Memory B cell (primary cell): ENCODE measurements around the gene CCDC134.
"Not testable (repeated sequence)": the region's sequence is repeated elsewhere in the genome, so short reads cannot be mapped to it uniquely, and the experiment has no call there.

Experiments
- ATAC-seq: fragments of 150-1000 bp; cut with Tn5 transposase; 2 replicates; pipeline ENCODE4 v1.10.0; 2021; ENCODE audit warnings: low read depth, mild to moderate bottlenecking, moderate library complexity
- DNase-seq, 2 donors: peaks; one replicate each; pipeline ENCODE4 v3.0.0; 2022; ENCODE audit warnings: low spot score in 2 of 2
- H3K27ac Mint-ChIP-seq: one replicate; pipeline ENCODE4 v1.8.0; 2022; ENCODE audit warnings: mild to moderate bottlenecking, moderate library complexity, mixed read lengths
- H3K27me3 Mint-ChIP-seq: one replicate; pipeline ENCODE4 v1.8.0; 2022; ENCODE audit warnings: mixed read lengths
- H3K36me3 Mint-ChIP-seq: one replicate; pipeline ENCODE4 v1.8.0; 2022; ENCODE audit warnings: mild to moderate bottlenecking, mixed read lengths
- H3K4me1 Mint-ChIP-seq: one replicate; pipeline ENCODE4 v1.8.0; 2022; ENCODE audit warnings: mixed read lengths
- H3K4me3 Mint-ChIP-seq: one replicate; pipeline ENCODE4 v1.8.0; 2022; ENCODE audit warnings: mild to moderate bottlenecking, moderate library complexity, mixed read lengths
- H3K9me3 Mint-ChIP-seq: one replicate; pipeline ENCODE4 v1.8.0; 2022; ENCODE audit warnings: mixed read lengths

The CCDC134 gene

DNA sequence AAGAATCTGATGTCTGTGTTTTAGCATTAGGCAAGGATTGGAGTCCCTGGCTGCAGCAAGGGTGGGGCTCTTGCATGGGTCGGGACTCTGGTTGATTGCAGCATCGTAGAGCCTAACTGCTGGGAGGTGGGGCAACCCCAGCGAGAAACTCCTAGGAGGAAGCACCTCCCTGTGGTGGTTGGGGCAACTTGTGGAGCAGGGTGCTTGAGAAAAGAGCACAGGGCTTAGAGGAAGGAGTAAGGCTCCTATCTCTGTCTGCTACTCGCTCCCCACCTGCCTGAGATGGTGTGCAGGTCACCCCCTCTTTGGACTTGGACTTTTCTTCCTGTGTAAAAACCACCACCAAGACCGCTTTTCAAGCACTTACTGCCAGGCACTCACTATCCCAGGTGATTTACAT is 48.0 kb downstream of the CCDC134 start:
- Mint-ChIP-seq H3K4me3 (no peak overlapping the region), H3K27me3 (no peaks in the 10 kb centered on the region), H3K4me1 (peaks cover 46% of the 10 kb centered on the region), H3K36me3 (peaks cover 3% of the 10 kb centered on the region), H3K9me3 (no peaks in the 10 kb centered on the region), H3K27ac (peak overlapping the region; percentile 53)
- no peak for DNase-seq
- ATAC-seq = peak; percentile 55

GRCh38 chr22:41856469-41856868 is 56.0 kb downstream of the CCDC134 start:
- Mint-ChIP-seq H3K4me1 (peaks cover 44% of the 10 kb centered on the region), H3K9me3 (no peaks in the 10 kb centered on the region), H3K27ac (peak overlapping the region; percentile 91), H3K27me3 (no peaks in the 10 kb centered on the region), H3K4me3 (no peak overlapping the region), H3K36me3 (peaks cover 7% of the 10 kb centered on the region)
- DNase-seq = no peak
- no peak for ATAC-seq

DNA sequence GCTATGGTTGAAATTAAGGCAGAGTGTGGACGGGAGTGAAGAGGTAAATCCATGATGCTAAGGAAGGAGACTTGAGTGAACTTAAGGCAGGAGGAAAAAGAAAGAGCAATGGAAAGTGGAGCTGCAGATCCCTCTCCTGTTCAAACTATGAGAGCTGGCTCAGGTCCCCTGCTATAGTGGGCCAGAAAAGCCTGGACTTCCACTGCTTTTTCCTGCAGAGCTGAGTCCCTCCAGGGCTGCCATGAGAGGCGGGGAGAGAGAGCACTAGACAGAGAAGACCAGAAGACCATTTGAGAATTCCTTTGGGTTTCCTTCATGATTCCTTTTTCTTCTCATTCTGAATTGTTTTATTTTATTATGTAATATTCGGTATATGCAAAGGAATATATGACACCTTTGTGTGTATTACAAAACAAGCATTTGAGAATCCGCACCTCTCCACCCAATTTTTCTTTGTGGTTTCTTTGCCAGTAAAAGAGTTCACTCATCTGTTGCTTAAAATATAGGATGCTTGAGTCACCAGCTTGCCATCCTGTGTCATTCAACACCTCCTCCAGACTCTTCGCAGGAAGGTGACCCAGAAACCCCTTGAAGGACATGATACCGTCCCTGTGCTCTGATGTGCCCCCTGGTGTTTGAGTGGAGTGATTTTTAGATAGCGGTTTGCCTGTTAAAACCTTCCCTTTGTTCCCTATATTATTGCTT is 56.8 kb downstream of the CCDC134 start:
- peaks cover 7% of the 10 kb centered on the region for H3K36me3 Mint-ChIP-seq
- ATAC-seq (peak; percentile 55), DNase-seq (peak; percentile 41 to 50)
- H3K4me1 Mint-ChIP-seq = peaks cover 42% of the 10 kb centered on the region
- no peaks in the 10 kb centered on the region for H3K9me3 Mint-ChIP-seq
- peak overlapping the region; percentile 91 for H3K27ac Mint-ChIP-seq
- H3K27me3 Mint-ChIP-seq = no peaks in the 10 kb centered on the region
- peak overlapping the region; percentile 45 for H3K4me3 Mint-ChIP-seq

DNA sequence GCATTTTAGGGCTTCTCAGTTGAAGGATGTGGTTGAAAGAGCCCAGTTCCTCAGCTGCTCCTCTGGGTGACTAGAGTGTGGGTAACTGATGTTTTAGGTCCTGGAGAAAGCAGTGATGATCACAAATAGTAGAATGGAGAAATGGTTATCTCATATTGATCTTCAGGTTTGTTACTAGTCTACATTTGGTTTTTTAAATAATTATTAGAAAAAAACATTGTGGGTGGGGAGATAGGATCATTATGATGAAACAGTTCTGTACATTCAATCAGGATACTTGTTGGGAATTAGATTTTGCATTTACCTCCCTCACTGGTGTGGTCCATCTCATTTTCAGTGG is 57.4 kb downstream of the CCDC134 start:
- peaks cover 41% of the 10 kb centered on the region for H3K4me1 Mint-ChIP-seq
- H3K36me3 Mint-ChIP-seq = peaks cover 7% of the 10 kb centered on the region
- no peaks in the 10 kb centered on the region for H3K27me3 Mint-ChIP-seq
- H3K4me3 Mint-ChIP-seq = peak overlapping the region; percentile 45
- DNase-seq (no peak), ATAC-seq (no peak)
- peak overlapping the region; percentile 91 for H3K27ac Mint-ChIP-seq
- H3K9me3 Mint-ChIP-seq = no peaks in the 10 kb centered on the region

GRCh38 chr22:41862160-41862529 is 61.7 kb downstream of the CCDC134 start:
- Mint-ChIP-seq H3K4me1 (peaks cover 42% of the 10 kb centered on the region), H3K27me3 (no peaks in the 10 kb centered on the region), H3K4me3 (peak overlapping the region; percentile 24), H3K27ac (peak overlapping the region; percentile 97), H3K9me3 (no peaks in the 10 kb centered on the region), H3K36me3 (peaks cover 11% of the 10 kb centered on the region)
- DNase-seq (no peak), ATAC-seq (peak; percentile 57)

GRCh38 chr22:41862530-41863266 is 62.2 kb downstream of the CCDC134 start:
- peaks cover 38% of the 10 kb centered on the region for H3K4me1 Mint-ChIP-seq
- peak; percentile 59 for ATAC-seq
- no peaks in the 10 kb centered on the region for H3K9me3 Mint-ChIP-seq
- peak overlapping the region; percentile 97 for H3K27ac Mint-ChIP-seq
- H3K4me3 Mint-ChIP-seq = peak overlapping the region; percentile 44
- peak in 1 of 2 donors; percentile 32 for DNase-seq
- no peaks in the 10 kb centered on the region for H3K27me3 Mint-ChIP-seq
- peaks cover 11% of the 10 kb centered on the region for H3K36me3 Mint-ChIP-seq

- ATAC-seq = no peak
- peaks cover 33% of the 10 kb centered on the region for H3K4me1 Mint-ChIP-seq
Measured at GRCh38 chr22:41863472-41863871, 63.0 kb downstream of the CCDC134 start.

DNA sequence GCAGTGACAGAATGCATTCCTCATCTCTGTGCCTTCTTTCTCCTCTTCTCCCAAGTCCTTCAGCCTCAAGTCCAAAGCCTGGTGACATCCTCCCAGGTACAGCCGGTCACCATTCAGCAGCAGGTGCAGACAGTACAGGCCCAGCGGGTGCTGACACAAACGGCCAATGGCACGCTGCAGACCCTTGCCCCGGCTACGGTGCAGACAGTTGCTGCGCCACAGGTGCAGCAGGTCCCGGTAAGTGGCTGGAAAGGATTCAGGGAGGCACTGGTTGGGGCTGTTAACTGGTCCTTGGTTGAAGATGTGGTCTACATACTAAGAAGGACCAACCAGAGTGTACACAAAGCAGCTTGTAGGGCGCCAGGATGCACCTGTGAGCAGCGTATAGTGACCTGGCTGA is 68.1 kb downstream of the CCDC134 start:
- DNase-seq = no peak
- no peak for ATAC-seq
- H3K9me3 Mint-ChIP-seq = no peaks in the 10 kb centered on the region
- H3K27ac Mint-ChIP-seq = no peak overlapping the region
- H3K4me3 Mint-ChIP-seq = no peak overlapping the region
- H3K4me1 Mint-ChIP-seq = peaks cover 12% of the 10 kb centered on the region
- H3K27me3 Mint-ChIP-seq = no peaks in the 10 kb centered on the region
- peaks cover 28% of the 10 kb centered on the region for H3K36me3 Mint-ChIP-seq

More at GRCh38 chr22:41863472-41863871, 63.0 kb downstream of the CCDC134 start:
- DNase-seq = no peak
- H3K27me3 Mint-ChIP-seq = no peaks in the 10 kb centered on the region
- no peaks in the 10 kb centered on the region for H3K9me3 Mint-ChIP-seq
- H3K27ac Mint-ChIP-seq = peak overlapping the region; percentile 97
- peaks cover 14% of the 10 kb centered on the region for H3K36me3 Mint-ChIP-seq
- H3K4me3 Mint-ChIP-seq = peak overlapping the region; percentile 34

- ATAC-seq, H3K4me3 Mint-ChIP-seq, H3K27ac Mint-ChIP-seq, DNase-seq, H3K27me3 Mint-ChIP-seq, H3K9me3 Mint-ChIP-seq, H3K4me1 Mint-ChIP-seq: not testable (repeated sequence)
- H3K36me3 Mint-ChIP-seq = peaks cover 31% of the 10 kb centered on the region
Measured at GRCh38 chr22:41870081-41870480, 69.6 kb downstream of the CCDC134 start.

DNA sequence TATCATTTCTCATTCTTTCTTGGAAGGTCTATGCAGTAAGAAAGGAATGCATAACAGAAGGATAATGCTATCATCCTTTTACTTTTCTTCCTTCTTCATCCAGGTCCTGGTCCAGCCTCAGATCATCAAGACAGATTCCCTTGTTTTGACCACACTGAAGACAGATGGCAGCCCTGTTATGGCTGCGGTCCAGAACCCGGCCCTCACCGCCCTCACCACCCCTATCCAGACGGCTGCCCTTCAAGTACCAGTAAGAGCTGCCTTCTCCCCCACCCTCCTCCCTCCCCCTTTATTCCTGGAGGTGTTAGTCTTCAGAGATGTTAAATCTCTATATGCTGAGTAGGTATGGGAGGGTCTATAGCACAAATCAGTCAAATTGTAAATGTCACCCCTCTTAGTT is 70.3 kb downstream of the CCDC134 start:
- Mint-ChIP-seq H3K4me1 (peaks cover 6% of the 10 kb centered on the region), H3K9me3 (no peaks in the 10 kb centered on the region), H3K27ac (peak overlapping the region; percentile 11), H3K4me3 (no peak overlapping the region), H3K36me3 (peaks cover 31% of the 10 kb centered on the region), H3K27me3 (no peaks in the 10 kb centered on the region)
- ATAC-seq = no peak
- DNase-seq = no peak

- Mint-ChIP-seq H3K27ac (peak overlapping the region; percentile 60), H3K27me3 (no peaks in the 10 kb centered on the region), H3K9me3 (no peaks in the 10 kb centered on the region), H3K4me1 (peaks cover 14% of the 10 kb centered on the region), H3K4me3 (no peak overlapping the region), H3K36me3 (peaks cover 32% of the 10 kb centered on the region)
- no peak for DNase-seq
- no peak for ATAC-seq
Measured at GRCh38 chr22:41873391-41873790, 72.9 kb downstream of the CCDC134 start.

DNA sequence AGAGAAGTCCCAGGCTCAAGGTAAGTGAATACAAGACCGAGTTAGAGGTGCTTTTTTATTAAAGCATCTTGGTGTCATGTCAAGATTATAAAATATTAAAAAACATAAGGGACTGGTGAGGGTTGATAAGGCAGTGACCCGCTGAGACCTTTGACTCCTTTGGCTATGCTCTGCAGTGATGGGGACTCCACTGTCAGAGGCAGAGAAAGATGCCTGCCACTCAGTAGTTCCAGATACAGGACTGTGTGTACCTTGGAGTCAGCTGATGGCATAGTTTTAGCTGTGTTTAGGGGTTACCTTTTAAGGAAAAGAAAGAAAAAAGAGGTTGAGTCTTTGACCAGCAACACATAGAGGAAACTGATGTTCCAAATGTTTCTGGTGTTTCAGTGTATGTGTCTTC is 73.6 kb downstream of the CCDC134 start:
- Mint-ChIP-seq H3K36me3 (peaks cover 36% of the 10 kb centered on the region), H3K27me3 (no peaks in the 10 kb centered on the region), H3K4me1 (peaks cover 14% of the 10 kb centered on the region), H3K4me3 (no peak overlapping the region), H3K27ac (no peak overlapping the region), H3K9me3 (no peaks in the 10 kb centered on the region)
- DNase-seq (no peak), ATAC-seq (no peak)

GRCh38 chr22:41875531-41876270 is 75.2 kb downstream of the CCDC134 start:
- Mint-ChIP-seq H3K9me3 (no peaks in the 10 kb centered on the region), H3K36me3 (peaks cover 35% of the 10 kb centered on the region), H3K27me3 (no peaks in the 10 kb centered on the region), H3K27ac (peak overlapping the region; percentile 45), H3K4me1 (peaks cover 14% of the 10 kb centered on the region), H3K4me3 (no peak overlapping the region)
- DNase-seq (no peak), ATAC-seq (no peak)
